Activated T-helper 1 cell treated with anti-CD3 and anti-CD28 coated beads, Interleukin-12 subunit alpha, Interleukin-12 subunit beta, Interleukin-2, Interleukin-4 antibody, amounts not matched to agents 30 ng/mL and 10 ng/mL and 1 ng/mL, durations not matched to agents 14 hours and 24 hours and 36 hours (primary cell): ENCODE data around the gene HEATR1. TPM values are rescaled to one million over a fixed set of nuclear protein-coding genes. Genes with fewer than 3 reads are reported as not detected.

Experiments
- DNase-seq: peaks from one replicate; pipeline ENCODE4 v3.0.0; 2021; ENCODE audit warnings: low spot score
- H3K27ac Mint-ChIP-seq: one replicate; pipeline ENCODE4 v1.8.0; 2021; ENCODE audit warnings: mild to moderate bottlenecking, mixed read lengths
- H3K27me3 Mint-ChIP-seq: one replicate; pipeline ENCODE4 v1.8.0; 2022; ENCODE audit warnings: mild to moderate bottlenecking, moderate library complexity, mixed read lengths; ENCODE audit not compliant: insufficient read depth
- H3K36me3 Mint-ChIP-seq: one replicate; pipeline ENCODE4 v1.8.0; 2021; ENCODE audit warnings: low read depth, mixed read lengths
- H3K4me1 Mint-ChIP-seq: one replicate; pipeline ENCODE4 v1.8.0; 2021; ENCODE audit warnings: low read depth, mixed read lengths
- H3K4me3 Mint-ChIP-seq: one replicate; pipeline ENCODE4 v1.8.0; 2021; ENCODE audit warnings: mild to moderate bottlenecking, moderate library complexity, mixed read lengths
- H3K9me3 Mint-ChIP-seq: one replicate; pipeline ENCODE4 v1.8.0; 2021; ENCODE audit warnings: mixed read lengths
- intact Hi-C: fragments of 100-400 bp; cut with micrococcal nuclease; formaldehyde crosslinking; loops from one replicate; pipeline ENCODE4 v1.15.1; 2024
- total RNA-seq: library from RNA; stranded (reverse); gene quantifications from 2 replicates; pipeline ENCODE4 v1.2.3, GENCODE V29; 2022

The HEATR1 gene
- total RNA-seq, 1 donor from 2014 or later, result 85.2 TPM

DNA sequence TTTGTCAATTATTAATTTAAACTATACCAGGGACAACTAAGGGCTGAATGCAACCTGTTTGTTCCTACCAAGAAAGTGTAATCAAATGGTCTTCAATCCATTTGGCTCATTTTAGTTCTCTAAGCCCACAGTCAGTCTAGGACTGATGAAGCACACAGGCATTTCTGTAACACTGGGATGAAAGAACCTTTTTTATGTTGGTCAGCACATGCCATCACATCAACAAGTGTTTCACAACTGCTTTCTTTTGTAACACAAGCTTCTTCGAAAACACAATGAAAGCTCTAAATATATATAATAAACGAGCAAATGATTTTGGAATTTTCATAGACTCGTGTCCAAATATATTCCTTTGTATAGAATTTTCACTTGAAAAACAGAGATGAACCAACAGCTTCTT, 28.8 kb downstream of the HEATR1 start:
- no peak for DNase-seq
- intact Hi-C loops, result no loop called here
- Mint-ChIP-seq H3K4me3 (no peak overlapping the region), H3K36me3 (peaks cover 46% of the 10 kb centered on the region), H3K27me3 (no peaks in the 10 kb centered on the region), H3K27ac (no peak overlapping the region), H3K4me1 (no peaks in the 10 kb centered on the region), H3K9me3 (no peaks in the 10 kb centered on the region)

DNA sequence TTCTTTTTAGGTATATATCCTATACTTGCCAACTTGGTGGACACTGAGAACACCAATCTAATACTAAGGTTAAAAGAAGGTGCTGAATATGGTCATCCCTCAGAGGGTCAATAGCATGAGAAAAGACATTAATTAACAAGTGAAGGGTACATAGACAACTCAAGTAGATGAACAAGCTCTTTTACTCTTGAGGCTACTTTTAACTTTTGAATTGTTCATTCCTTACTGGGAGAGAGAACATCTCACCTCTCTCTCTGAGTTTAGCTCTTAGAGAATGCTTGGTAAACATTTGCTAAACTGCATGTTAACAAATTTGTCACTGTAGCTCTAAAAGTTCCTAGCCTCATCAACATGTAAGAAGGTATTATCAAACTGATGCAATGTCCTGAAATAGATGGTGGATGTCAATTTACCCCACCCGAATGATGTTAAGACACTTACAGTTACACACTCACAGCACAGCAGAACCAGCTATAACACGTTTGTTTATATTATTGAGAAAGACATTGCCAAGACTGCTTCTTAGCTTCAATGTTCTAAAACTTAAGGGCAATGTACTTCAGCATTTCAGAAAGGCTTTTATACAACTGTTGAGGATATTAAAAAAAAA, 35.9 kb downstream of the HEATR1 start:
- Mint-ChIP-seq H3K36me3 (peaks cover 59% of the 10 kb centered on the region), H3K27me3 (no peaks in the 10 kb centered on the region), H3K4me1 (no peaks in the 10 kb centered on the region), H3K4me3 (no peak overlapping the region), H3K9me3 (no peaks in the 10 kb centered on the region), H3K27ac (no peak overlapping the region)
- intact Hi-C loops, result no loop called here
- DNase-seq, result no peak

DNA sequence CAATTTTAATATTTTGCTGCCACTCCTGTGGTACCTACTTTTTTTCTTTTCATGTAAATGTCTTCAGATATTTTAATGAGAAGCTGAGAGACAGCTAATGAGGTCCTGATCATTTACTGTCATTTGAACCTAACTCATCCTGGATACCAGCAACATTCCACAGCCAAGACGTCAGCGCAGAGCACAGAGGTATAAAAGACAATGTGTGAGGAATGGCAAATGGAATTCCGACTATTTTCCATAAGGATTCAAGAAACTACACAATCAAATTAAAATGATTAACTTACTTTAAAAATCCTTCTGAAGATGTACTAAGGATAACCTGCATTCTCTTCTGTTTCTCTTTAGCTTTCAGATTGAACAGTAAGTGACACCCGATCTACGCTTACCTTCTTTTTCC, 38.8 kb downstream of the HEATR1 start:
- Mint-ChIP-seq H3K27me3 (no peaks in the 10 kb centered on the region), H3K4me1 (no peaks in the 10 kb centered on the region), H3K27ac (no peak overlapping the region), H3K4me3 (no peak overlapping the region), H3K36me3 (peaks cover 59% of the 10 kb centered on the region), H3K9me3 (no peaks in the 10 kb centered on the region)
- intact Hi-C loops, result no loop called here
- DNase-seq, result no peak

DNA sequence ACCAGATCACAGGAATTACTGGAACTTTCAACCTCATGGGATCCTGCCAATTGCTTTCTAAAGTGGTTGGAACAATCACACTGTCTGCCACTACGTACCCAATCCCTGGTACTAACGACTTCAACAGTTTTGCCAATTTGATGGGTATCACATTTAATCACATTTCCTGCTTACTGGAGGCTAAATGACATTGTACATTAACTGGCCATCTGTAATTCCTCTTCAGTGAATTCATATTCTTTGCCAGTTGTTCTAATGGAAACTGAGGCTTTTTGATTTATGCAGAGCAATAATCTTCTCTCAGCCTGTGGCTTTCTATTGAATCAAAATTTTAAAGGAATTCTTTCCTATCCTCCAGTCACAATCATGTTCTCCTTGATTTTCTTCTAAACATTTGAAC, 42.3 kb downstream of the HEATR1 start:
- intact Hi-C loops, result no loop called here
- Mint-ChIP-seq H3K4me3 (no peak overlapping the region), H3K9me3 (no peaks in the 10 kb centered on the region), H3K27ac (no peak overlapping the region), H3K36me3 (peaks cover 58% of the 10 kb centered on the region), H3K27me3 (no peaks in the 10 kb centered on the region), H3K4me1 (no peaks in the 10 kb centered on the region)
- DNase-seq, result no peak

DNA sequence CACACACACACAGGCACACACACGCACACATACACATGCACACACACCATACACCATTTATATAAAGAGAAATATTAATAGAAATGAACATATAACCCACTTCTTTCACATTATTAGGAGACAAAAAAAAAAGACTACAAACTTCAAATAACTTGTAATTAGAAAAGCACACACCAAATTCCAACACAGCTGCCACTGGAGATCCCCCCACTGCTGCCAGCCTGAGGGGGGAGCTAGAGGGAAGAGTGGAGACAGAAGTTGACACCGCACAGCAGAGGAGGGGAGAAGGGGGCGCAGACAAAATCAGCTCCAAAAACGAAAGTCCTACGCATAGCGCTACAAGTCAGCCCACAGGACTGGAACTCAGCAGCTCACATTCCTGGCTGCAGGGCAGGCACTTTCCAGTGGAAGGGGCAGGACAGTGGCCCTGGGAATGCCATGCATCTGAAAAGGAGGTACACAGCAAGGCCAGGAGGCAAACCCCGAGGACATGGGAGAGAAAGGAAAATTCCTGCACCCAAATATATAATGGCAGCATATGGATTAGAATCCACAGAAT, 44.0 kb downstream of the HEATR1 start:
- intact Hi-C loops, result no loop called here
- Mint-ChIP-seq H3K4me3 (no peak overlapping the region), H3K27me3 (no peaks in the 10 kb centered on the region), H3K36me3 (peaks cover 60% of the 10 kb centered on the region), H3K9me3 (no peaks in the 10 kb centered on the region), H3K27ac (no peak overlapping the region), H3K4me1 (no peaks in the 10 kb centered on the region)
- no peak for DNase-seq

DNA sequence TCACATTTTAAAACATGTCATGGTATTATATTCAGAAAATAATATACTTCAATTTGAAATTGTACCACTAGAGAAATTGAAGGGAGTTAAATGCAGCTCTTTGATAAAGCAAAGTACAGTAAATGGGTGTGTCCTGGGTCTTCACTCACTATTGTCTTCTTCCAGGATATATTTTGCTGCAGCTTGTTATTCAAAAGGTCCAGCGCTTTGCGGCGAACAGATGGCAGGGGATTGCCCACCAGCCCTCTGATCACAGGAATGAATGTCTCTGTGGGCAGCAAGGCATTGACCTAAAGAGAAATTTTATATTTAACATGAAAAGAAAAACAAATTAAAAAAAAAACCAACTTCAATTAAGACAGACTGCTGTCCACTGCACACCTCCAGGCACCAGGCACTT, 45.5 kb downstream of the HEATR1 start:
- intact Hi-C loops, result no loop called here
- no peak overlapping the region for H3K27ac Mint-ChIP-seq
- DNase-seq, result no peak
- no peaks in the 10 kb centered on the region for H3K27me3 Mint-ChIP-seq
- no peaks in the 10 kb centered on the region for H3K4me1 Mint-ChIP-seq
- H3K9me3 Mint-ChIP-seq, result no peaks in the 10 kb centered on the region
- peaks cover 56% of the 10 kb centered on the region for H3K36me3 Mint-ChIP-seq
- no peak overlapping the region for H3K4me3 Mint-ChIP-seq

DNA sequence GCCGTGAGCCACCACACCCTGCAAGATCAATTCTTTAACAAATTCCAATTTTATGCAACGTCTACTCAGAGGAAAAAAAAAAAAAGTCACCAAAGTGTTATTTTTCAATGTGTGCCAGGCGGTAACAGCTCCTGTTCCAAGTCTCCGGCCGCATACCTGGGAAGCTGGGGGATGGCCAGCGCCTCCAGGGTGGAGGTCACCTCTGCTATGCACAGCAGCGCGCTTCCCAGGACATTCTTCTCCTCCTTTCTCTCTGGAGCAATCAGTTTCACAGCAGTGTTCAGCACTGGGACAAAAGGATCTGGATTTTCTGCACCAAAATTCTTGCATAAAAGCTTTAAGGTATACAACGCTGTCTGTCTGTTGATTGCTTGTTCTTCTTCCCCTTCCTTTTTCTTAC, 46.2 kb downstream of the HEATR1 start:
- H3K9me3 Mint-ChIP-seq, result no peaks in the 10 kb centered on the region
- intact Hi-C loops, result no loop called here
- DNase-seq, result no peak
- no peak overlapping the region for H3K4me3 Mint-ChIP-seq
- no peak overlapping the region for H3K27ac Mint-ChIP-seq
- H3K4me1 Mint-ChIP-seq, result no peaks in the 10 kb centered on the region
- peaks cover 55% of the 10 kb centered on the region for H3K36me3 Mint-ChIP-seq
- H3K27me3 Mint-ChIP-seq, result no peaks in the 10 kb centered on the region

DNA sequence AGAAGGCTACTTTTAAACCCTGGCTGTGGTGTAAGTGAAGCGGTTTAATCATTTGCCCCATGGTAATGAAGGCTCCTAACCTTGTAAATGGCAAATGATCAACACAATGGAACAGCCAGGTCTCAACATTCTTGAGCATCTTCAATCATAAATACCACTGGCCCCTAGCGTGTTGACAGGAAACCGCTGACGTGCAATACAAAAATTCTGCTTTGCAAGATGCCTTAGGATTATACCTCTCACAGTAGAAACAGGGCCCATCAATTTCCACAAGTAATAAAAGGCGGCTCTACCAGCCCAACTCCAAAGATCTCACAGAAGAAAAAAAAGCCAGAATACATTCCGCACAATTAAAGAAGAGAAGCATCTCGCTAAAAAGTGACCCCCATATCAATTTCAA, 47.7 kb downstream of the HEATR1 start:
- intact Hi-C loops, result no loop called here
- no peak overlapping the region for H3K4me3 Mint-ChIP-seq
- H3K36me3 Mint-ChIP-seq, result peaks cover 53% of the 10 kb centered on the region
- H3K4me1 Mint-ChIP-seq, result peaks cover under 1% of the 10 kb centered on the region
- H3K27ac Mint-ChIP-seq, result no peak overlapping the region
- H3K27me3 Mint-ChIP-seq, result no peaks in the 10 kb centered on the region
- no peaks in the 10 kb centered on the region for H3K9me3 Mint-ChIP-seq
- DNase-seq, result no peak

DNA sequence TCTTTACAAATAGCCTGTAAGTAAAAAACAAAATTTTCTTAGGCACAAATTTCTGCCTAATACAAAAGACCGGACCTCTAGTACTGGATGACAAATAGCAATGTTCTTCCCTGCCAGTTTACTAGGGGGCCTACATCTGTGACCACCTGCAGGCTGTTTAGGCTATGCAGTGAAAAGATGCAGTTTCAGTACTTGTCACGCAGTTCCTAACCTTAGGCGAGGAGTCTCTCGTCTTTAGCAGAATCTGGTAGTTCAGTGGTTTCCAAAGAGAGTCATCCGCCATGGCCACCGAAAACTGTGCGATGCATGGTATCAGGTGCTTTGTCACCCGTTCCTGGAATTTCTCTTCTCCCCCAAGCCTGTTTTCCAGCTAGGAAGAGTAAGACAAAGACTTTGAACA, 50.9 kb downstream of the HEATR1 start:
- no peak overlapping the region for H3K27ac Mint-ChIP-seq
- H3K27me3 Mint-ChIP-seq, result no peaks in the 10 kb centered on the region
- intact Hi-C loops, result no loop called here
- H3K36me3 Mint-ChIP-seq, result peaks cover 64% of the 10 kb centered on the region
- no peak for DNase-seq
- no peak overlapping the region for H3K4me3 Mint-ChIP-seq
- peaks cover 7% of the 10 kb centered on the region for H3K4me1 Mint-ChIP-seq
- no peaks in the 10 kb centered on the region for H3K9me3 Mint-ChIP-seq

DNA sequence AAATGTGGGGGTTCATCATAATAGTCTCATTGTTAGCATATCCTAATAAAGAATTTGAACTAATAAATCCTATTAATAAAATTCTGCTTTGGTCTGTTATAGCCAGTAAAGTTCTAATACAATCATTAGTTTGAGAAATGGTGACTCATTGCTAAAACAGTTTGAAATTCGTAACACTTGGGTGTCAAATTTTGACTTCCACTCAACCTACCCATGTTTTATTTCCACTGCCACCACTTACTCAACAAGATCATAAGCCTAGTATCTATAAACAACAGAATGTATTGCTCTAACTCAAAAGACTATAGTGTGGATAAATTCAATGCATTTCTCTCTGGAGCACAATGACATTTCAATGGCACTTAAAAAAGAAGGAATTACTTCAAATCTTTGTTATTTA, 51.4 kb downstream of the HEATR1 start:
- H3K9me3 Mint-ChIP-seq, result no peaks in the 10 kb centered on the region
- no peak overlapping the region for H3K4me3 Mint-ChIP-seq
- no peak overlapping the region for H3K27ac Mint-ChIP-seq
- intact Hi-C loops, result no loop called here
- no peak for DNase-seq
- no peaks in the 10 kb centered on the region for H3K27me3 Mint-ChIP-seq
- H3K4me1 Mint-ChIP-seq, result peaks cover 7% of the 10 kb centered on the region
- H3K36me3 Mint-ChIP-seq, result peaks cover 64% of the 10 kb centered on the region

DNA sequence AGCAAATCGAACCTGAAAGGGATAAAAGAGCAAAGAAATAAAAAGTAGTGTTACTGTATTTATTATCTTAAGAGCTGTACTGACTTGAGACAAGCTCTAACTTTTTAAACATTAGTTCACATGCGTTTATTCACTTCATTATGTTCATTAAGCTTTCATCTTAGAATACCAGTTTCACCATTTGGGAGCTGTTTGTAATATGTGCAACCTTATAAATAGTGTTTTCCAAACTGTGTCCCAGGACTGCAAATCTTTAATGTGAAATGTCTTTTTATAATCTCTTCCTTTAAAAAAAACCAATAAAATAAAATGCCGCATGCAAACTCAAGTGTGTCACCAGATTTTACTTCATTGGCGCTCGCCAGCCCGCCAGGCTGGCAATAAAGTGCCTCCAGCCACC, 52.2 kb downstream of the HEATR1 start:
- H3K27me3 Mint-ChIP-seq, result no peaks in the 10 kb centered on the region
- H3K27ac Mint-ChIP-seq, result no peak overlapping the region
- H3K4me1 Mint-ChIP-seq, result peaks cover 10% of the 10 kb centered on the region
- H3K4me3 Mint-ChIP-seq, result no peak overlapping the region
- DNase-seq, result no peak
- H3K36me3 Mint-ChIP-seq, result peaks cover 67% of the 10 kb centered on the region
- intact Hi-C loops, result no loop called here
- H3K9me3 Mint-ChIP-seq, result no peaks in the 10 kb centered on the region

DNA sequence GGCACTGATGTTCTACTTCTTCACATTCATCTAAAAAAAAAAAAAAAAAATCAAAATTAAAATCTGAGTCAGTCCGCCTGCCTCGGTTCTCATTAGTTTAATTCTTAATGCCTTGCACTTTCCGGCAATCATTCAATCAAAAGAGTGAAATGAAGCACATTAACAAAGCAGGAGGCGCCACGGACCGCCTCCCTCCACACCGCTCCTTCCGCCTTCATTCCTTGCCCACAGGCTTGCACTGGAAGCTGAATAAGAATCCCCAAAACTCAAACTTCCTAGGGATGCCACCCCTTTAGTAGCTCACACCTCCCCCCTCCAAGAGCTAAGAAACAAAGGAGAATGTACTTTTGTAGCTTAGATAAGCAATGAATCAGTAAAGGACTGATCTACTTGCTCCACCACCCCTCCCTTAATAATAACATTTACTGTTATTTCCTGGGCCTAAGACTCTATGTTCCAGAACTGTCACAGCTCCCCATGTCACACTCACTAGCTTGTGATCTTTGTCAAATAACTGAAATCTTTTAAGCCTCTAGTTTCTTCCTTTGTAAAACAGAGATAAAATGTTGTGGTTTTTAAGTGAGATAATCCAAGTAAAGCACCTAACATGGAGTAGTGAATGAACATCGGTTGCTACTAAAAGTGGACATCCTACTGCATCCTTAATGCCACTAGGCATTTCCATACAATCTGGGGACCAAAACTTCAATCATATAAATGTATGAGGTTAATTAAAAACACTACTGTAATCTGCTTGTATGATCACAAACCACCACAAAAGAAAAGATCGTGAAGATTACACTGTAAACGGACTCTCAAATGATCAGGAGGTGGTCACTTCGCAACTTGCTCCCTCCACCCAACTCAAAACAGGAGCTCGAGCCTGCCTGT, 53.1 kb downstream of the HEATR1 start:
- H3K27me3 Mint-ChIP-seq, result no peaks in the 10 kb centered on the region
- H3K9me3 Mint-ChIP-seq, result no peaks in the 10 kb centered on the region
- peaks cover 65% of the 10 kb centered on the region for H3K36me3 Mint-ChIP-seq
- H3K4me3 Mint-ChIP-seq, result no peak overlapping the region
- DNase-seq, result no peak
- peaks cover 17% of the 10 kb centered on the region for H3K4me1 Mint-ChIP-seq
- H3K27ac Mint-ChIP-seq, result peak overlapping the region; percentile 61
- intact Hi-C loops, result loop anchor here (2.0 kb wide), 1 partner anchor 34 kb away; no protein-coding TSS in a partner anchor

DNA sequence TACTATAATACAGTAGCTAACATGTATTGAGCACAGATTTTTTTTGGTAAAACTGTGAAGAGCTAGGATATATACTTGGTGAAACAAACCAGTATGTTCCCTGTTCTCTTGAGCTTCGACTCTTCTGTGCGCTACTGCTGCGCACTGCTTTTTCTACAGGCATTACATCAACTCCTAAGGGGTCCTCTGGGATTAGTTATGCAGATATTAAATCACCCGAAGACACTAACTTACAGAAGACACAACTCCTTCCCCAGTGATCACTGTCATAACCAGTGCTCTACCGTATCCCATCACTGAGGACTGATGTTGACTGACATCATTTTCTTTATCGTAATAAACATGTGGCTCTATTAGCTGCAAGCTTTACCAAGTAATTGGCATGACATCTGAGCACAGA, 55.9 kb downstream of the HEATR1 start:
- Mint-ChIP-seq H3K9me3 (no peaks in the 10 kb centered on the region), H3K27me3 (no peaks in the 10 kb centered on the region), H3K4me1 (peaks cover 26% of the 10 kb centered on the region), H3K27ac (no peak overlapping the region), H3K4me3 (no peak overlapping the region), H3K36me3 (peaks cover 63% of the 10 kb centered on the region)
- no peak for DNase-seq
- intact Hi-C loops, result no loop called here
